Keratinocyte (primary cell): ENCODE data around the gene TNFSF10.

Source experiments
- EZH2 ChIP-seq: IDR thresholded peaks from one replicate; pipeline ENCODE4 v1.6.1; 2012; ENCODE audit warnings: inconsistent platforms, mild to moderate bottlenecking, low read length, moderate library complexity
- TF ChIP-seq, protein P1 (sequence below), 3 experiments: IDR thresholded peaks in 1 of 3; conservative IDR thresholded peaks in 1 of 3; optimal IDR thresholded peaks in 1 of 3; 2 replicates in 2 of 3; 3 replicates in 1 of 3; pipeline versions ENCODE3 to v1.5.1; 2011; ENCODE audit warnings: low read length in 3 of 3, mild to moderate bottlenecking in 3 of 3, moderate library complexity in 2 of 3, control low read depth in 1 of 3, inconsistent platforms in 1 of 3; ENCODE audit not compliant: insufficient read depth in 2 of 3; ENCODE audit errors: extremely low read depth in 1 of 3

DNA sequence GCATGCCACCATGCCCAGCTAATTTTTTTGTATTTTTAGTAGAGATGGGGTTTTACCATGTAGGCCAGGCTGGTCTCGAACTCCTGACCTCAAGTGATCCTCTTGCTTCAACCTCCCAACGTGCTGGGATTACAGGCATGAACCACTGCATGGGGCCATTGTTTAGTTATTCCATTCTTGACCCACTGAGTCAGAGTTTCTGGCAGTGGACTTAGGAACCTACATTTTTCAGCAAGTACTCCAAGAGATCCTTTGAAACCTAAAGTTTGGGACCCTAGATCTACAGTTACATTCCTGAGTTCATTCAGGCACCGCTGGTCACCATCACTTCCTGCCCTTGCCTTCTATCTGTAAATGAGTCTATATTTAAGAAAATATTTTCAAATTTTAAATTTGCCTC lies 1.4 kb upstream of the TNFSF10 start:
- TF ChIP-seq, protein P1, sequence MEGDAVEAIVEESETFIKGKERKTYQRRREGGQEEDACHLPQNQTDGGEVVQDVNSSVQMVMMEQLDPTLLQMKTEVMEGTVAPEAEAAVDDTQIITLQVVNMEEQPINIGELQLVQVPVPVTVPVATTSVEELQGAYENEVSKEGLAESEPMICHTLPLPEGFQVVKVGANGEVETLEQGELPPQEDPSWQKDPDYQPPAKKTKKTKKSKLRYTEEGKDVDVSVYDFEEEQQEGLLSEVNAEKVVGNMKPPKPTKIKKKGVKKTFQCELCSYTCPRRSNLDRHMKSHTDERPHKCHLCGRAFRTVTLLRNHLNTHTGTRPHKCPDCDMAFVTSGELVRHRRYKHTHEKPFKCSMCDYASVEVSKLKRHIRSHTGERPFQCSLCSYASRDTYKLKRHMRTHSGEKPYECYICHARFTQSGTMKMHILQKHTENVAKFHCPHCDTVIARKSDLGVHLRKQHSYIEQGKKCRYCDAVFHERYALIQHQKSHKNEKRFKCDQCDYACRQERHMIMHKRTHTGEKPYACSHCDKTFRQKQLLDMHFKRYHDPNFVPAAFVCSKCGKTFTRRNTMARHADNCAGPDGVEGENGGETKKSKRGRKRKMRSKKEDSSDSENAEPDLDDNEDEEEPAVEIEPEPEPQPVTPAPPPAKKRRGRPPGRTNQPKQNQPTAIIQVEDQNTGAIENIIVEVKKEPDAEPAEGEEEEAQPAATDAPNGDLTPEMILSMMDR (optimal IDR thresholded peaks at IDR 0.05 in 1 of 3, IDR thresholded peaks at IDR 0.05 in 1 of 3, conservative IDR thresholded peaks at IDR 0.05 in 1 of 3; ENCODE audit: extremely low read depth in 1 of 3, insufficient read depth in 2 of 3, low read length in 3 of 3), result no peak
- no peak for TF ChIP-seq EZH2
